Lung (tissue), 12 donors: ENCODE measurements around the gene SLC25A21. TPM values are rescaled to one million over a fixed set of nuclear protein-coding genes. Genes with fewer than 3 reads are reported as not detected.

ENCODE experiments used
- ATAC-seq: fragments of 200-7000 bp; cut with Tn5 transposase; one replicate; pipeline ENCODE4 v1.9.1; 2020; ENCODE audit warnings: moderate number of reproducible peaks; ENCODE audit not compliant: insufficient read depth, low FRiP score
- DNase-seq, 3 donors: peaks; one replicate each; pipeline ENCODE4 v3.0.0-alpha.2; 2013 to 2017
- H3K27ac ChIP-seq, 2 donors: one replicate each; pipeline ENCODE4 v1.5.1; 2013; ENCODE audit warnings: mild to moderate bottlenecking in 2 of 2, moderate library complexity in 2 of 2, control low read depth in 1 of 2, inconsistent platforms in 1 of 2, low read depth in 1 of 2, low read length in 1 of 2
- H3K27me3 ChIP-seq, 3 donors: one replicate each; pipeline ENCODE4 v1.5.1; 2013; ENCODE audit warnings: low read length in 2 of 3; ENCODE audit not compliant: control insufficient read depth in 3 of 3, insufficient read depth in 3 of 3
- H3K36me3 ChIP-seq, 4 donors: one replicate each; pipeline ENCODE4 v1.5.1; 2013; ENCODE audit warnings: low read length in 4 of 4, mild to moderate bottlenecking in 1 of 4, moderate library complexity in 1 of 4; ENCODE audit not compliant: control insufficient read depth in 4 of 4, insufficient read depth in 4 of 4
- H3K4me1 ChIP-seq, 5 donors: one replicate each; pipeline ENCODE4 v1.5.1; 2013; ENCODE audit warnings: low read length in 5 of 5, mild to moderate bottlenecking in 2 of 5, moderate library complexity in 1 of 5; ENCODE audit not compliant: control insufficient read depth in 5 of 5, insufficient read depth in 5 of 5
- H3K4me3 ChIP-seq: one replicate; pipeline ENCODE4 v1.5.1; 2013; ENCODE audit warnings: mild to moderate bottlenecking, control low read depth, moderate library complexity
- H3K9ac ChIP-seq, 2 donors: one replicate each; pipeline ENCODE4 v1.5.1; 2013; ENCODE audit warnings: low read length in 2 of 2, control low read depth in 1 of 2; ENCODE audit not compliant: insufficient read depth in 1 of 2
- H3K9me3 ChIP-seq, 4 donors: one replicate each; pipeline ENCODE4 v1.5.1; 2013; ENCODE audit warnings: low read length in 3 of 4, mild to moderate bottlenecking in 1 of 4, moderate library complexity in 1 of 4; ENCODE audit not compliant: control insufficient read depth in 4 of 4, insufficient read depth in 3 of 4
- whole genome bisulfite sequencing, 2 donors: extraction: QIAGEN DNeasy Blood & Tissue Kit; methylation state at CpG; one replicate each; pipeline ENCODE4 v1.1.7; 2013; 5-methylcytosine and 5-hydroxymethylcytosine counted together
- polyA plus RNA-seq, 2 donors: library from polyadenylated mRNA; stranded (reverse); fragments of 200-250 nt; gene quantifications; one replicate each; pipeline ENCODE4 v1.2.1, GENCODE V29; 2013
- total RNA-seq, 2 donors: library from RNA; depleted of rRNA in 1 of 2; stranded (reverse); fragments of >200 nt in 1 of 2; gene quantifications; one replicate each; pipeline ENCODE4 v1.2.1, GENCODE V29; 2014 to 2021
- TF ChIP-seq, protein P1 (sequence below): IDR thresholded peaks from 2 replicates; pipeline ENCODE4 v1.5.1; 2012; ENCODE audit warnings: mild to moderate bottlenecking; ENCODE audit errors: control extremely low read depth, extremely low read depth
- donor health status: control.
- donor health status: control.
- donor health status: Bipolar disorder and iron deficiency.
- donor health status: healthy.
- donor health status: DM: yes; HTN: yes; CAD: no.

Gene SLC25A21
- total and polyA plus RNA-seq, 4 donors: 0.23 to 2.6 (median 0.42) TPM

DNA sequence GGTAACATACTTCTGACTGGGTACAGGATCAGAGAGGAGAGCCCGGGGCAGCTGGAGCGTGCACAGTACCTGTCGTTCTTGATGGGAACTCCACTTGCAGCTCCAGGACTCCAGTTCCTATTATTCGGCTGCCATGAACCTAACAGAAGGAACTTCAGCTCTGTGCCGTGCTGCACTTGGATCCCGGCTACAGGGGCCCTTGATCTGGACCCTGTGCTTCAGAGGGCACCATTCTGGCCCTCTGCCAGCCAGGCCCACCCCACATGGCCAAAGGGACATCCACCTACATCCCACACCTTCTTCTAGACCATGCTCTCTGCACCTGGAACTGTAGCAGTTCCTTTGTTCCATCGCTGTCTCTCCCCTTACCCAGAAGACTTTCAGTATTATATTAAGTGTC, 452.6 kb downstream of the SLC25A21 start:
- DNase-seq (no peak), ATAC-seq (no peak)
- no peaks in the 10 kb centered on the region for H3K36me3 ChIP-seq
- no peaks in the 10 kb centered on the region for H3K4me1 ChIP-seq
- no peaks in the 10 kb centered on the region for H3K9me3 ChIP-seq
- H3K4me3 ChIP-seq: no peak overlapping the region
- TF ChIP-seq, protein P1, sequence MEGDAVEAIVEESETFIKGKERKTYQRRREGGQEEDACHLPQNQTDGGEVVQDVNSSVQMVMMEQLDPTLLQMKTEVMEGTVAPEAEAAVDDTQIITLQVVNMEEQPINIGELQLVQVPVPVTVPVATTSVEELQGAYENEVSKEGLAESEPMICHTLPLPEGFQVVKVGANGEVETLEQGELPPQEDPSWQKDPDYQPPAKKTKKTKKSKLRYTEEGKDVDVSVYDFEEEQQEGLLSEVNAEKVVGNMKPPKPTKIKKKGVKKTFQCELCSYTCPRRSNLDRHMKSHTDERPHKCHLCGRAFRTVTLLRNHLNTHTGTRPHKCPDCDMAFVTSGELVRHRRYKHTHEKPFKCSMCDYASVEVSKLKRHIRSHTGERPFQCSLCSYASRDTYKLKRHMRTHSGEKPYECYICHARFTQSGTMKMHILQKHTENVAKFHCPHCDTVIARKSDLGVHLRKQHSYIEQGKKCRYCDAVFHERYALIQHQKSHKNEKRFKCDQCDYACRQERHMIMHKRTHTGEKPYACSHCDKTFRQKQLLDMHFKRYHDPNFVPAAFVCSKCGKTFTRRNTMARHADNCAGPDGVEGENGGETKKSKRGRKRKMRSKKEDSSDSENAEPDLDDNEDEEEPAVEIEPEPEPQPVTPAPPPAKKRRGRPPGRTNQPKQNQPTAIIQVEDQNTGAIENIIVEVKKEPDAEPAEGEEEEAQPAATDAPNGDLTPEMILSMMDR: no peak
- H3K27me3 ChIP-seq: peaks cover 0 to 3% (median 2%) of the 10 kb centered on the region in 3 donors
- H3K9ac ChIP-seq: no peak overlapping the region
- WGBS, 2 donors: 91 to 93% methylated on average over 7 of the region's 7 CpGs
- no peak overlapping the region for H3K27ac ChIP-seq

- peaks cover 0 to 3% (median 2%) of the 10 kb centered on the region in 3 donors for H3K27me3 ChIP-seq
- DNase-seq (no peak), ATAC-seq (no peak)
- H3K27ac ChIP-seq: no peak overlapping the region
- no peak overlapping the region for H3K4me3 ChIP-seq
- H3K4me1 ChIP-seq: no peaks in the 10 kb centered on the region
- no peaks in the 10 kb centered on the region for H3K9me3 ChIP-seq
- 51 to 67% methylated on average over 1 of the region's 1 CpG for WGBS, 2 donors
- H3K36me3 ChIP-seq: no peaks in the 10 kb centered on the region
- no peak overlapping the region for H3K9ac ChIP-seq
- TF ChIP-seq, protein P1: no peak
Measured at GRCh38 chr14:36718216-36718615, 454.2 kb downstream of the SLC25A21 start.

DNA sequence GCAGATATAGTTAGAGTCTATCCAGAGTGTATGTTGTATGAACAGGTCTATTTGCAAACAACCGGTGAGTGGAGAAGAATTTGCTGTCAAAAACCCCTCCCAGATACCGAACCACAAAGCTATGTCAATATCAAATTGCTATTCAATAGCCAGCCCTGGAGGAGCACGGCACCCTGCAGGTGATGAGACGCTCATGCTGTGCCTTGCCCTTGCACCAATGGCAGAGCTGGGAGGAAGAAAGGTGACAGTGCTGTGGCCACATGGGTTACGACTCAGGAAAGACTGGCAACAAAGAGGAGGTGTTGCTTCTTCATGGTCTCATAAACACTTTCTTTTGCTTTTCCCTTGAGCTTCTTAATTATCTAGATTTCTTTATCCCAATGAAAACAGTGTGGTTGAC, 455.0 kb downstream of the SLC25A21 start:
- H3K36me3 ChIP-seq: no peaks in the 10 kb centered on the region
- DNase-seq (no peak), ATAC-seq (no peak)
- no peak overlapping the region for H3K9ac ChIP-seq
- H3K27ac ChIP-seq: no peak overlapping the region
- H3K4me3 ChIP-seq: no peak overlapping the region
- peaks cover 0 to 3% (median 2%) of the 10 kb centered on the region in 3 donors for H3K27me3 ChIP-seq
- no peaks in the 10 kb centered on the region for H3K4me1 ChIP-seq
- no peaks in the 10 kb centered on the region for H3K9me3 ChIP-seq
- 46 to 54% methylated on average over 5 of the region's 5 CpGs for WGBS, 2 donors
- TF ChIP-seq, protein P1: no peak

DNA sequence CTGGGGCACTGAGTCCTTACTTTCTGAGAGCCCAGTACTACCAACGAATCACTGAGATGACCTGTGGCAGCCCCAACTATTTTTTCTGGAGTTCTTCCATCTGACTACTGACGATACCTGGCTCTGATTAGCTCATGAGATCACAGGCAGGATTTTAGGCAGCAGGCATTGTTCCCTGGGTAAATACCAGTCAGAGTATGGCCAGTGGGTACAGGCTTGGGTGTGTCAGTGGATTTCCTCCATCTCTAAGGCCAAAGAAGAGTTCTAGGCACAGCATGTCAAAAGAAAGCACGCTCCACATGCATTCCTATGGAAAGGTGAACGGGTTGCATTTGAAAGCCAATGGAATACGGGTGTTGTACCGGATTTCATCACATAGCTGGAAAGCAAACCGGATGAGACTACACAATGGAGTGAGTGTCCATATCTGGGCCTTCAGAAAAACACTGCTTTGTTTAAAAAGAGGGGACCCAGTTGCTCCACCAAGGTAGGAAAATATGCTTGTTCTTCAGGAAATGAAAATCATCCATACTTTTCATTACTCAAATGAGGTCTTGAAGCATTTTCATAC, 455.7 kb downstream of the SLC25A21 start:
- ATAC-seq: no peak
- TF ChIP-seq, protein P1: no peak
- H3K4me1 ChIP-seq: no peaks in the 10 kb centered on the region
- WGBS, 2 donors: 82 to 87% methylated on average over 7 of the region's 7 CpGs
- H3K27me3 ChIP-seq: peaks cover 0 to 3% (median 2%) of the 10 kb centered on the region in 3 donors
- H3K4me3 ChIP-seq: no peak overlapping the region
- DNase-seq: no peak
- H3K9me3 ChIP-seq: no peaks in the 10 kb centered on the region
- H3K27ac ChIP-seq: no peak overlapping the region
- H3K9ac ChIP-seq: no peak overlapping the region
- H3K36me3 ChIP-seq: no peaks in the 10 kb centered on the region
